ENCODE data around the gene PLA2G5.
"Not testable (repeated sequence)": the region's sequence is repeated elsewhere in the genome, so short reads cannot be mapped to it uniquely, and the experiment has no call there.

- not testable (repeated sequence) for TF ChIP-seq CTCF (conservative IDR thresholded peaks at IDR 0.05; ENCODE audit: low read depth, low read length); POLR2A (IDR thresholded peaks at IDR 0.05; ENCODE audit: low read depth, low read length); MAZ (IDR thresholded peaks at IDR 0.05; ENCODE audit: borderline replicate concordance, low read depth, low read length); CEBPB (IDR thresholded peaks at IDR 0.05; ENCODE audit: low read depth, low read length); SMC3 (IDR thresholded peaks at IDR 0.05; ENCODE audit: low read depth, low read length); RFX5 (IDR thresholded peaks at IDR 0.05; ENCODE audit: low read depth, low read length); MXI1 (IDR thresholded peaks at IDR 0.05; ENCODE audit: borderline replicate concordance, low read depth, low read length)
- TF ChIP-seq, protein P1, sequence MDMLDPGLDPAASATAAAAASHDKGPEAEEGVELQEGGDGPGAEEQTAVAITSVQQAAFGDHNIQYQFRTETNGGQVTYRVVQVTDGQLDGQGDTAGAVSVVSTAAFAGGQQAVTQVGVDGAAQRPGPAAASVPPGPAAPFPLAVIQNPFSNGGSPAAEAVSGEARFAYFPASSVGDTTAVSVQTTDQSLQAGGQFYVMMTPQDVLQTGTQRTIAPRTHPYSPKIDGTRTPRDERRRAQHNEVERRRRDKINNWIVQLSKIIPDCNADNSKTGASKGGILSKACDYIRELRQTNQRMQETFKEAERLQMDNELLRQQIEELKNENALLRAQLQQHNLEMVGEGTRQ (IDR thresholded peaks at IDR 0.05; ENCODE audit: low read depth, low read length): not testable (repeated sequence)
These were observed 20.8 kb upstream of the PLA2G5 start for GRCh38 chr1:20049056-20049798.

Data from IMR-90 (cell line).